Measurements from ENCODE around the gene BSND.

The BSND gene

DNA sequence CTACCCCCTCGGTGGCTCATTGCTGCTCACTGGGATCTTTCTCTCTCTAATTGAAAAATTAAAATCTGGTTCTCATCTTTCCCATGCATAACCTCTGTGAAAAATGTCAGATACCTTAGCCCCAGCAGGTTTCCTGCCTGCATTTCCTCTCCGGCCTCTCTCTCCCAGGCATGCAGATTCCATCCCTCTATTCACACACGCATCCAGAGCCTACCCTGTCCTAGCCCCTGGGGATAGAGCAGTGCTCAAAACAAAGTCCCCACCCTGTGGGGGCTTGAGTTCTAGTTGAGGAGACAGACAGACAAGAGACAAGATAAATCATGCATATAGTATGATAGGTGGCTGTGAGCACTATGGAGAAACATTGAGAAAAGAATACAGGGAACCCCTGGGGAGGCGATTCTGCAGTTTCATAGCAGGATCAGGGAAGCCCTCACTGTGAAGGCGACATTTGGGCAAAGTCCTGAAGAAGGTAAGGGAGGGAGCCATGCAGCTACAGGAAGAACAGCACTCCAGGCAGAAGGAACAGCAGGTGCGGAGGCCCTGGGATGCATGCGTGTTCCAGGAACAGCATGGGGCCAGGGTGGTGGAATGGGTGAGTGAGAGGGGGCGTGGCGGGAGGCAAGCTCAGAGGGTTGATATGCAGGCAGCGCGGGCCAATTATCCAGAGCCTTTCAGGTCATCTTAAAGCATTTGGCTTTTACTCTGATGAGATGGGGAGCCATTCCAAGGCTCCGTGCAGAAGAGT is 3.5 kb upstream of the BSND start:
- H3K4me3 Mint-ChIP-seq: no peak overlapping the region
- peaks cover 8% of the 10 kb centered on the region for H3K4me1 Mint-ChIP-seq
- no peaks in the 10 kb centered on the region for H3K36me3 Mint-ChIP-seq
- no peaks in the 10 kb centered on the region for H3K9me3 Mint-ChIP-seq
- no peak for ATAC-seq
- H3K27ac Mint-ChIP-seq: no peak overlapping the region
- peaks cover 43% of the 10 kb centered on the region for H3K27me3 Mint-ChIP-seq

DNA sequence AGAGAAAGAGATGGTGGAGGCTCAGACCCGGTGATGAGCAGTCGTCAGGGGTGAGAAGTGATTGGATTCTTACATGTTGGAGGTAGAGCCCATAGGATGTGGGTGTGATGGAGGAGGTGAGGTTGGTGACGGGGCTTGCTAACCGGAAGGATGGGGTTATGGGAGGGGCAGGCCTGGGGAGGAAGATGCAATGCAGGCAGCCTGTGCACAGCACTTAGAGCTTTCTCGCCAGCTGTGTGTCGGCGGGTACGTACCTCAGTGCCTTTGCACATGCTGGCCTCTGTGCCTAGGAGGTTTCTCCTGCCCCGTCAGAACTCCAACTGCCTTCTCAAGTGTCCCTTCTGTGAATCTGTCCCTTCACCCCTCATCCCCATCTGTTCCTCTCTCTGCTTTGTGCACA is 2.9 kb upstream of the BSND start:
- Mint-ChIP-seq H3K9me3 (no peaks in the 10 kb centered on the region), H3K27ac (no peak overlapping the region), H3K4me3 (no peak overlapping the region), H3K27me3 (peaks cover 43% of the 10 kb centered on the region), H3K36me3 (no peaks in the 10 kb centered on the region), H3K4me1 (peaks cover 8% of the 10 kb centered on the region)
- ATAC-seq: no peak

DNA sequence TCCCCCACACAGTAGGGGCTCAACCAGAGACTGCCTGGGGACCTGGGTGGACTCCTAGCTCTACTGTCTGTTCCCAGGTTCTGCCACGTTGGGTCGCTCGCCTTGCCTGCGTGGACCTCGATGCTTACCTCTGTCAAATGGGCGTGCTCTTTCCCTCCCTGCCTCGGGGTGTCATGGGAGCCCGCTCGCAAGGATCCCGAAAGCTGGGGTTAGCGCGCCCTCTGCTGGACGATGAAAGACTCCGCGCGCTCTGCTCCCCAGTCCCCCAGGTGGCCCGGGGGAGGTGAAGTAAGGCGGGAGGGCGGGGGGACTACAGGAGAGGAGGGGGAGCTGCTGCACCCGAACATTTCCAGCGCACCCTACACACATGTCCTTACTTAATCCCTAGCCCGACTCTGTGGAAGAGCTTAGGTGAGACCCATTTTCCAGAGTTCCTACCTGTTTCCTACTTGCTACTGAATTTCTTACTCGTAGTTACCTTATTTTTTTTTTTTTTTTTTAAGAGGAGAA is 2.3 kb upstream of the BSND start:
- peaks cover 43% of the 10 kb centered on the region for H3K27me3 Mint-ChIP-seq
- no peaks in the 10 kb centered on the region for H3K9me3 Mint-ChIP-seq
- H3K4me1 Mint-ChIP-seq: peaks cover 8% of the 10 kb centered on the region
- peak overlapping the region; percentile 15 for H3K4me3 Mint-ChIP-seq
- H3K36me3 Mint-ChIP-seq: no peaks in the 10 kb centered on the region
- ATAC-seq: peak; percentile 79
- no peak overlapping the region for H3K27ac Mint-ChIP-seq

DNA sequence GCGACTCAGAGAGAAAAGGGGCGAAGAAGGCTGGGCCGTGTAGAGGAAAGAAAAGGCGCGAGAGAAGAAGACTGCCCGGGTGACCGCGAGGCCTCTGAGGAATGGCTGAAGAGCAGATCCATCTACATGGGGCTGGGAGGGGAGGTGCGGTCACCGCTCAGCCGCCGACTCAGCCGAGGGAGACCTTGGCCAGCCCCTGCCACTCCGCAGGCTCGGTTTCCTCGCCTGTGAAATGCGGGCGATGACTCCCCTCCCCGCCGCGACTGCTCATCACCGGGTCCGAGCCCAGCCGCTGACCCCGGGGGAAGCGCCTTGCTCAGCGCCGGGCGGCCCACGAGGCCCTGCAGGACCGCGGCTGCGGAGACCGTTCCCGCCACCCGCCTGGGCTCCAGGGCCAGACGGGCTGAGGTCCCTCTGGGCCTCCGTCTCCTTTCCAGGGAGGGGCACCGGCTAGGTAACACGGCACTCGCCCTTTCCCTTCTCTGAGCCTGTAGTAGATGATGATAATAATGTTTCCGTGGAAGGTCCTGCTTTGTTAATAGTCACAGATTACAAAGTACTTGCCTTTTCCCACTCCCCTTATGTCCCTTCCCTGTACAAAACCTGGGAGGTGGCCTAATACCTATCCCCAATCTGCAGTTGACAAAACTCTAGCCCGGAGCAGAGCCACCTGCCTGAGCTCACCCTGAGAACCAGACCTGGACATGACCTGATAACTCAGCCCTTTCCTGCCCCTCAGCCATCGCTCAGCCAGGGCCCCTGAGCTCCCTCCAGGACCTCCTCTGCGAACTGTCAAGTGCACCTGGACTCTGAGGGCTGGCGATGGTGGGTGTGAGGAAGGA is 1.6 kb upstream of the BSND start:
- peaks cover 8% of the 10 kb centered on the region for H3K4me1 Mint-ChIP-seq
- H3K27me3 Mint-ChIP-seq: peaks cover 43% of the 10 kb centered on the region
- ATAC-seq: no peak
- H3K36me3 Mint-ChIP-seq: no peaks in the 10 kb centered on the region
- H3K27ac Mint-ChIP-seq: no peak overlapping the region
- H3K9me3 Mint-ChIP-seq: no peaks in the 10 kb centered on the region
- no peak overlapping the region for H3K4me3 Mint-ChIP-seq

DNA sequence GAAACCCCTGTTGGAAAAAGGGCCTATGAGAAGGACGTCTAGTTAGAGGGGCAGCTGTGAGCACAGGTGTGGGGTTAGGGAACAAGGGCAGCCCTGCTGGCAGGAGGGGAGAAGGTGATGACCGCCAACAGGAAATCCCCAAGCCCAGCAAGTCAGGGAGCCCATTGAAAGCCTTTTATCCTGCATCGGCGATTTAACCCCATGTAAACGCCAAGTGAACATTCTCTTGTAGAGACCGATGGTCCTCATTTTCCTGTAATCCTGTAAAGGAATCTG is 1.1 kb upstream of the BSND start:
- H3K4me3 Mint-ChIP-seq: no peak overlapping the region
- no peaks in the 10 kb centered on the region for H3K9me3 Mint-ChIP-seq

DNA sequence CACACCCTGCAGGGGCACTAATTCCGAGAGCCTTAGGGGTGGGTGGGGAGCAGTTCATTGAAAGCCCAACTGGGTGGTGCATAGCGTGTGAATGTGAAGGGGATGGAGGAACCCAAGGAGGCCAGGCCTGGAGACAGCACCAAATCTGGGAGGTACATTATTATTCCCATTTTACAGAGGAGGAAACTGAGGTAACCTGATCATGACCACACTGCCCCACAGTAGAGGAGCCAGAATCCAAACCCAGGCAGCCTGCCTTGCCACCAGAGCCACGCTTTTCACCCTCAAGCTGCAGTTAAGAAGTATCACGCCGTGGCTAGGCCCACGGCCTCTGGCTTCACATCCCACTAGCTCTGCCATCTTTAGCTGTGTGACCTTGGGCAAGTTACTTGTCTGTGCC is 633 bp upstream of the BSND start:
- Mint-ChIP-seq H3K9me3 (no peaks in the 10 kb centered on the region), H3K27me3 (peaks cover 43% of the 10 kb centered on the region), H3K4me3 (no peak overlapping the region), H3K27ac (no peak overlapping the region), H3K36me3 (no peaks in the 10 kb centered on the region), H3K4me1 (peaks cover 8% of the 10 kb centered on the region)
- ATAC-seq: no peak

More for the DNA sequence above, 1.1 kb upstream of the BSND start:
- Mint-ChIP-seq H3K4me1 (peaks cover 8% of the 10 kb centered on the region), H3K36me3 (no peaks in the 10 kb centered on the region), H3K27ac (no peak overlapping the region), H3K27me3 (peaks cover 43% of the 10 kb centered on the region)
- no peak for ATAC-seq

DNA sequence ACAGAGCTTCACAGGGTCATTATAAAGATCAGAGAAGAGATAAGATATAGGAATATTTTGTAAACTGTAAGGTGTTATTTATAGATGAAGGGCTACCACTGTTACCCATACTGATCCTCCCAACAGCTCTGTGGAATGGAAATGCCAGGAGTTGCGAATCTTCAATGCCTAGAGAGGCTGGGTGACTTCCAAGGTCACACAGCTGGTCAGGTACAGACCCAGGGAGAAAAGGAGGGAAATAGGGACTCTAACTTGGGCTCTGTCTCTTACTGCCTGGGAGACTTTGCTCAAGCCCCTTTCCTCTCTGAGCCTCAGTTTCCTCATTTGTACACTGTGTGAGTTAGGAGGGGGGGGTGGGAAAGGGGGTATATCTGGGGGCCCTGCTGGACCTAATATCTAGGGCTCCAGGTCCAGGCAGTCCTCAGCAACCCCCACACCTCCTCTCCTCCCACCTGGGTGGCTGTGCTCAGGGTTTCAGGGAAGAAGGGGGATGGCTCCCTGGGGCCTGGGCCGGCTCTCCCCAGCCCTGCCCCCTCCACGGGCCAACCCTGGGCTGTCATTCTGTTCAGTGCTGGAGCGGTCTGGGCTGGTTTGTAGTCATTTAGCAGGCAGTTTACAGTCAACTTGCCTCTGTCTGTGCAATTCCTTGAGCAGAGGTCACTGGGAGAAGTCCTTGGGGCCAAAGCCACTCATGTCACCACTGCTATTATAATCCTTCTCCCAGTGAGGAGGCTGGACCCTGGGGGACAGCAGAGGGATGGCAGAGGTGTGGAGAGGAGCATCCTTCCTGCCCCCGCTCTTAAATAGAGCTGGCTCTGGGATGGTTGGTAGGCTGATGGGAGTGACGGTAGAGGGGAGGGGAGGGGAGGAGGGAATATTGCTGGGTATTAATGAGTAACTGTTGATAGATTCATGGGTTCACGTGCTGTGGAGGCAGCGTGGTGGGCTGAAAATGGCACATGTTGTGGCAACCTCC is 1.7 kb downstream of the BSND start:
- Mint-ChIP-seq H3K27me3 (peaks cover 26% of the 10 kb centered on the region), H3K4me1 (peaks cover 8% of the 10 kb centered on the region), H3K27ac (no peak overlapping the region), H3K36me3 (no peaks in the 10 kb centered on the region), H3K9me3 (no peaks in the 10 kb centered on the region), H3K4me3 (no peak overlapping the region)
- no peak for ATAC-seq

DNA sequence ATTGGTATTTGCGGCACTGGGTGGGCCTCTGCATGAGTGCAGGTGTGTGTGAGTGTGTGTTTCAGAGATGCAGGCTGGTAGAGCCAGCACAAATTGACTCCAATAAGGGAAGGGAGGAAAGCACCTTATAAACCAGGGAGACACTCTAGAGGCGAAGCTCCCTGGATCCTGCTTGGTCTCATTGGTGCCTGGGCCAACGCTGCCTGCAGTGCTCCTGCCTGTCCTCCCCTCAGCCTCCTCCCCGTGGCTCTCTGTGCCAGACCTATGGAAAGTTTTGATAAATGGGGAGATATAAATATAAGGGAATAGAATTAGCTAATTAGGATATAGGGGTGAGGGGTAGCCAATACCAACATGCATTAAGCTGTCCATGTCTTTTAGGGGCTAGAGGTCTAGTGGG is 2.6 kb downstream of the BSND start:
- ATAC-seq: no peak
- no peaks in the 10 kb centered on the region for H3K9me3 Mint-ChIP-seq
- H3K36me3 Mint-ChIP-seq: no peaks in the 10 kb centered on the region
- H3K4me1 Mint-ChIP-seq: peaks cover 5% of the 10 kb centered on the region
- no peak overlapping the region for H3K27ac Mint-ChIP-seq
- no peak overlapping the region for H3K4me3 Mint-ChIP-seq
- peaks cover 16% of the 10 kb centered on the region for H3K27me3 Mint-ChIP-seq

DNA sequence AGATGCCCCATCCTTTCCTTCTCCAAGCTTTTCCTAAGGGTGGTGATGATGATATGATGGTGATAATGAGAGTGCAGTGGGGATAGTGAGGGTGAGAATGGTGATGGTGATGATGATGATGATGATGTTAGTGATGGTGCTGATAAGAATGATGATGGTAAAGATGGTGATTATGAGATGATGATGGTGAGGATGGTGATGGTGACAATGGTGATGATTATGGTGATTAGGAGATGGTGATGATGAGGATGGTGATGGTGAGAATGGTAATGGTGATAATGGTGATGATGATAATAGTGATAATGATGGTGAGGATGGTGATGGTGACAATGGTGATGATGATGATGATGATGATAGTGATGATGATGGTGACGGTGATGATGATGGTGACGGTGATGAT is 4.0 kb downstream of the BSND start:
- H3K27me3 Mint-ChIP-seq: peaks cover 3% of the 10 kb centered on the region
- no peaks in the 10 kb centered on the region for H3K9me3 Mint-ChIP-seq
- no peak overlapping the region for H3K27ac Mint-ChIP-seq
- no peaks in the 10 kb centered on the region for H3K36me3 Mint-ChIP-seq
- H3K4me1 Mint-ChIP-seq: no peaks in the 10 kb centered on the region
- no peak for ATAC-seq
- H3K4me3 Mint-ChIP-seq: no peak overlapping the region

DNA sequence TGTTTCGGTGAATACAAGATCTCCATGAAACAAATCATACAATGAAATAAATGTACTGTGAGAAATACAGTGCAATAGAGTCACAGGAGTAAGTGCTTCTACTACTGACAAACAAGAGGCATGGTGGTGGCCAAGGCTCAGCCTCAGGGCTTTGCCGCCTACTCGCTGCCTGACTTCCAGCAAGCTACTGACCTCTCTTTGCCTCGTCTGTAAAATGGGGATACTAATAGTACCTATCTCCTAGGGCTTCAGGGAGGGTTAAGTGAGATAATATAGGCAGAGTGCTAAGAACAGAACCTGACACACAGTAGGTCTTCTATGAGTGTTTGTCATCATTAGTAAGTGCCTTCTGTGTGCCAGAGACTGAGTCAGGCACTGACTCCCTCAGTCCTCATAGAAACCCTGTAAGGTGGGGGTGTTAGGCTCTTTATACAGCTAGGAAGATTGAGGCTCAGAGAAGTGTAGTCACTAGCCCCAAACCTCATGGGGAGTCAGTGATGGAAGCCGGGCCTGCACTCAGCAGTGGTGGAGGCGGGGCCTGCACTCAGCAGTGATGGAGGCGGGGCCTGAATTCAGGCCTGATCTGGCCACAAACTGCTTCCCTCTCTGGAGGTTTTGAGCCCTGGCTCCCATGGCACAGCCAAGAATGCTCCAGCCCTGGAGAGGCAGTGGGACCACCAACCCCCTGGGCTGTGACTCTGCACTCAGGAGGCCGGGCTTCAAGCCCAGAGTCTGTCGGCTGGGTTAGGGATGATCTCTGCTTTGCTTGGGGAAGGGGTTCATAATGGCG is 6.8 kb downstream of the BSND start:
- no peaks in the 10 kb centered on the region for H3K4me1 Mint-ChIP-seq
- ATAC-seq: no peak
- H3K36me3 Mint-ChIP-seq: no peaks in the 10 kb centered on the region
- no peak overlapping the region for H3K4me3 Mint-ChIP-seq
- H3K9me3 Mint-ChIP-seq: peaks cover 3% of the 10 kb centered on the region
- H3K27ac Mint-ChIP-seq: no peak overlapping the region
- peaks cover 7% of the 10 kb centered on the region for H3K27me3 Mint-ChIP-seq

DNA sequence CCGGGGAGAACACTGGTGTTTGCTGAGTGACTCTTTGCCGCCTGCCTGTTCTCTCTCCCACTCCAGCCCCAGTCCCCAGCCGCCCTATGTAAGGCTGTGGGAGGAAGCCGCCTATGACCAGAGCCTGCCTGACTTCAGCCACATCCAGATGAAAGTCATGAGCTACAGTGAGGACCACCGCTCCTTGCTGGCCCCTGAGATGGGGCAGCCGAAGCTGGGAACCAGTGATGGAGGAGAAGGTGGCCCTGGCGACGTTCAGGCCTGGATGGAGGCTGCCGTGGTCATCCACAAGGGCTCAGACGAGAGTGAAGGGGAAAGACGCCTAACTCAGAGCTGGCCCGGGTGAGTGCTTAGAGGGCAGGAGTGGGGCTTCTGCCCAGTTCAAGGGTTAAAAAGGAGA is 8.2 kb downstream of the BSND start:
- no peak overlapping the region for H3K27ac Mint-ChIP-seq
- ATAC-seq: no peak
- H3K4me1 Mint-ChIP-seq: no peaks in the 10 kb centered on the region
- H3K36me3 Mint-ChIP-seq: no peaks in the 10 kb centered on the region
- peaks cover 7% of the 10 kb centered on the region for H3K27me3 Mint-ChIP-seq
- H3K9me3 Mint-ChIP-seq: peaks cover 3% of the 10 kb centered on the region
- no peak overlapping the region for H3K4me3 Mint-ChIP-seq

DNA sequence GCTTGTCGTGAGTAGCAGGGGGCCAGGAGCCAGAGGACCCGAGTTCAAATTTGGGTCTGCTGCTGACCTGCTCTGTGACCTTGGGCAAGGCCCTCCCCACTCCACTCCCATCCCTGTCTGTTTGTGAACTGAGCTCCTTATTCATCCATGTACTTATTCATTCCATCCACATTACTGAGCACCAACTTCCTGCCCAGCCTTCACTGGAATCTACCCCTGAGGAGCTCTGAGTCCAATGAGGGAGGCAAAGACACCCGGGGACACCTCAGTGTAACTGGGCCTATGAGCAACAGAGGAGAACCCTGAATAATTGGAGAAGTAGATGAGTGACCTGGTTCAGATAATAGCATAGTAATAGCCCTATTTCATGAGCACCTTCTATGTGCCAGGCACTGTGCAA is 8.9 kb downstream of the BSND start:
- Mint-ChIP-seq H3K4me3 (no peak overlapping the region), H3K27ac (no peak overlapping the region), H3K36me3 (no peaks in the 10 kb centered on the region), H3K9me3 (peaks cover 3% of the 10 kb centered on the region), H3K27me3 (peaks cover 7% of the 10 kb centered on the region), H3K4me1 (no peaks in the 10 kb centered on the region)
- no peak for ATAC-seq

DNA sequence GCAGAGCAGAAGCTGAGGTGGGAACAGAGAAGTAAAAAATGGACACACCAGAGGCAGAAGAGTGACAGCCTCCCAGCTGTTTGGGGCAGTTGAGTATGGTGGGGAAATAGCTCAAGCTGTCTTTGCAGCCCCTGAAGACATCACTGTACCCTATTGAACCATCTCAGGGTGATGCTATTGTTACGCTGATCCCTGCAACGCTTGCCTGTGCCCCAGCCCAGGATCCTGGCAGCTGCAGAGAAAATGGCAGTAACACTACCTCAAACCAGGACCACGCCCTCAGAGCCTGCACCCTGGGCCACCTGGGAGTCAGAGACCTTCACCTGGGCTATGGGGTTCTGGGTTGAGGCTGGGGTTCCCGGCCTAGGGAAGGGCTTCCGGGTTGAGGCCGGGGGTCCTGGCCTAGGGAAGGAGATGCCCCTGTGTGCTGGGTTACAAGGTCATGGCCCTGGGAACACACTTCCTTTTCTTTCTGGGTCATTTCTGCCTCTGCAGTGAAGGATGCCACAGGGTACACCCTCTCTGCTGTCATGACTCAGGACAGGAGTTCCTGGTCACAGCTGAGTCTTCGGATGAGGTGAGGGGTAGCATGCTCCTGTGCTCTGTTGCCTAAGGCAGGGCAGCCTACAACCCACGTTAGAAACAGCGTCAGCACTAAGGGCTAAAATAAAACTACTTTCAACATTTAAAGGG is 11.6 kb downstream of the BSND start:
- Mint-ChIP-seq H3K36me3 (no peaks in the 10 kb centered on the region), H3K27ac (no peak overlapping the region), H3K4me1 (no peaks in the 10 kb centered on the region), H3K4me3 (no peak overlapping the region), H3K27me3 (peaks cover 28% of the 10 kb centered on the region), H3K9me3 (peaks cover 3% of the 10 kb centered on the region)
- no peak for ATAC-seq

DNA sequence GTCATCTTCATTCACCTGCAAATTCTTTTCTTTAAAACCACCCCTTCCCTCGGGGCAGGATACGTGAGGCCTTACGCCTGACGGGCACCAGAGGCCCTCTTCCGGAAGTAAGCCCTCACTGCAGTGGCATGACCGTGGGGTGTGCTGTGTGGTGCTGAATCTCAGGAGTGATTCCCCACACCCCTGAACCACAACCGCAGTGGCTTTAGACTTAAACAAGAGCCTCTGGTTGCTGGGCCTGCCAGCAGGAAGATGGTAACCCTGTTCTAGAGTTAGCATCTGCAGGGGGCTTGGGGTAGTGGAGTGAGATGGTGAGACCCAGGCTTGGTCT is 12.1 kb downstream of the BSND start:
- H3K9me3 Mint-ChIP-seq: peaks cover 3% of the 10 kb centered on the region
- H3K36me3 Mint-ChIP-seq: no peaks in the 10 kb centered on the region
- H3K27me3 Mint-ChIP-seq: peaks cover 33% of the 10 kb centered on the region
- no peak for ATAC-seq
- no peaks in the 10 kb centered on the region for H3K4me1 Mint-ChIP-seq
- H3K27ac Mint-ChIP-seq: no peak overlapping the region
- H3K4me3 Mint-ChIP-seq: no peak overlapping the region

Data from stimulated activated memory B cell treated with anti-CD40 and anti-IgM and Interleukin-4, amounts not matched to agents 10 μg/mL and 1 μg/mL and 100 μg/mL, for 72 hours (primary cell).